ENCODE data around the gene CKB.

CKB gene

GRCh38 chr14:103485504-103485903 lies 37.1 kb downstream of the CKB start:
- DNase-seq (ENCODE audit: low spot score): no peak

GRCh38 chr14:103483600-103483999 lies 39.0 kb downstream of the CKB start:
- no peak for DNase-seq (ENCODE audit: low spot score)

GRCh38 chr14:103480595-103480994 lies 42.0 kb downstream of the CKB start:
- DNase-seq (ENCODE audit: low spot score): no peak

GRCh38 chr14:103476631-103477030 lies 46.0 kb downstream of the CKB start:
- DNase-seq (ENCODE audit: low spot score): no peak

- no peak for DNase-seq (ENCODE audit: low spot score)
Observed at GRCh38 chr14:103476065-103476464, 46.6 kb downstream of the CKB start.

- no peak for DNase-seq (ENCODE audit: low spot score)
Observed at GRCh38 chr14:103474893-103475292, 47.7 kb downstream of the CKB start.

- DNase-seq (ENCODE audit: low spot score): no peak
Observed at GRCh38 chr14:103472939-103473338, 49.7 kb downstream of the CKB start.
